Measurements from ENCODE around the gene CCDC81. TPM values are rescaled to one million over a fixed set of nuclear protein-coding genes. Genes with fewer than 3 reads are reported as not detected.

Gene CCDC81
- total RNA-seq, 1 donor: 0.36 TPM

- no peak for TF ChIP-seq CTCF (IDR thresholded peaks at IDR 0.05; ENCODE audit: insufficient read depth, low read length)
- H3K4me3 ChIP-seq (ENCODE audit: low read depth, low read length): no peak overlapping the region
- peak; percentile 95 for DNase-seq (ENCODE audit: low read depth)
Observed at GRCh38 chr11:86459682-86460460, 85.2 kb downstream of the CCDC81 start.

- no peak overlapping the region for H3K4me3 ChIP-seq (ENCODE audit: low read depth, low read length)
- DNase-seq (ENCODE audit: low read depth): no peak
- TF ChIP-seq CTCF (IDR thresholded peaks at IDR 0.05; ENCODE audit: insufficient read depth, low read length): no peak
Observed at GRCh38 chr11:86460461-86461385, 86.0 kb downstream of the CCDC81 start.

- no peak overlapping the region for H3K4me3 ChIP-seq (ENCODE audit: low read depth, low read length)
- no peak for TF ChIP-seq CTCF (IDR thresholded peaks at IDR 0.05; ENCODE audit: insufficient read depth, low read length)
- no peak for DNase-seq (ENCODE audit: low read depth)
Observed at GRCh38 chr11:86461892-86462291, 87.2 kb downstream of the CCDC81 start.

GRCh38 chr11:86463120-86463519 is 88.4 kb downstream of the CCDC81 start:
- no peak for DNase-seq (ENCODE audit: low read depth)
- no peak for TF ChIP-seq CTCF (IDR thresholded peaks at IDR 0.05; ENCODE audit: insufficient read depth, low read length)
- no peak overlapping the region for H3K4me3 ChIP-seq (ENCODE audit: low read depth, low read length)

- no peak overlapping the region for H3K4me3 ChIP-seq (ENCODE audit: low read depth, low read length)
- DNase-seq (ENCODE audit: low read depth): no peak
- no peak for TF ChIP-seq CTCF (IDR thresholded peaks at IDR 0.05; ENCODE audit: insufficient read depth, low read length)
Observed at GRCh38 chr11:86463955-86464354, 89.3 kb downstream of the CCDC81 start.

GRCh38 chr11:86464509-86465221 is 90.0 kb downstream of the CCDC81 start:
- no peak for DNase-seq (ENCODE audit: low read depth)
- TF ChIP-seq CTCF (IDR thresholded peaks at IDR 0.05; ENCODE audit: insufficient read depth, low read length): no peak
- no peak overlapping the region for H3K4me3 ChIP-seq (ENCODE audit: low read depth, low read length)

Data from fibroblast of the aortic adventitia (primary cell).